Nephron progenitor cell (in vitro differentiated cells): ENCODE results near the gene LRRC7.

ENCODE experiments used
- DNase-seq: peaks from one replicate; pipeline ENCODE4 v3.0.0; 2021
- H3K27ac Mint-ChIP-seq: 2 replicates; pipeline ENCODE4 v1.8.0; 2021; ENCODE audit warnings: mild to moderate bottlenecking, moderate library complexity, mixed read lengths
- H3K27me3 Mint-ChIP-seq: 2 replicates; pipeline ENCODE4 v1.8.0; 2021; ENCODE audit warnings: mild to moderate bottlenecking, low read depth, mixed read lengths; ENCODE audit not compliant: poor library complexity
- H3K36me3 Mint-ChIP-seq: 2 replicates; pipeline ENCODE4 v1.8.0; 2021; ENCODE audit warnings: low read depth, mixed read lengths
- H3K4me1 Mint-ChIP-seq: 2 replicates; pipeline ENCODE4 v1.8.0; 2021; ENCODE audit warnings: mixed read lengths
- H3K4me3 Mint-ChIP-seq: 2 replicates; pipeline ENCODE4 v1.8.0; 2021; ENCODE audit warnings: mild to moderate bottlenecking, moderate library complexity, mixed read lengths
- H3K9me3 Mint-ChIP-seq: 2 replicates; pipeline ENCODE4 v1.8.0; 2021; ENCODE audit warnings: mild to moderate bottlenecking, moderate library complexity, mixed read lengths
- TF ChIP-seq, protein P1 (sequence below): fragments of 200-600 bp; sonication (generic); IDR thresholded peaks from 2 replicates; pipeline ENCODE4 v1.5.0; 2021; ENCODE audit warnings: antibody characterized with exemption

LRRC7 gene

DNA sequence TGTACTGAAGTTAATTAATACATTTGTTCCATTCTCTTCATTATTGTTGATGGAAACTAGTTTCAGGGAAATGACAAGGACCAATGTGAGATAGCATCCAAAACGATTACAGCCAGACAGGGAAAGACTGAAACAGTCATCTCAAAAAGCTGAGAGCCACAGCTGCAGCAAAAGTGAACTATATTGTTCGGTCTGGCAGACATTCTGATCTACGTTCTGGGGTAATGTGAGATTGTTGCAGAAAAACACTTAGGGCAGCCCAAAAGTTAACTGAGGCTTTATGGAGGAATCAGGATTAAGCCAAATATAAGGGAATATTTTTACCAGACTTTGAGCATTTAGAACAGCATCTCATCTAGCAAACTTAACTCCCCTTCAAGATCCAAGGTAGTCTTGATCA lies 524.8 kb downstream of the LRRC7 start:
- no peaks in the 10 kb centered on the region for H3K4me1 Mint-ChIP-seq
- no peaks in the 10 kb centered on the region for H3K36me3 Mint-ChIP-seq
- no peak overlapping the region for H3K4me3 Mint-ChIP-seq
- no peak overlapping the region for H3K27ac Mint-ChIP-seq
- DNase-seq, result no peak
- H3K9me3 Mint-ChIP-seq, result no peaks in the 10 kb centered on the region
- H3K27me3 Mint-ChIP-seq, result no peaks in the 10 kb centered on the region
- TF ChIP-seq, protein P1, sequence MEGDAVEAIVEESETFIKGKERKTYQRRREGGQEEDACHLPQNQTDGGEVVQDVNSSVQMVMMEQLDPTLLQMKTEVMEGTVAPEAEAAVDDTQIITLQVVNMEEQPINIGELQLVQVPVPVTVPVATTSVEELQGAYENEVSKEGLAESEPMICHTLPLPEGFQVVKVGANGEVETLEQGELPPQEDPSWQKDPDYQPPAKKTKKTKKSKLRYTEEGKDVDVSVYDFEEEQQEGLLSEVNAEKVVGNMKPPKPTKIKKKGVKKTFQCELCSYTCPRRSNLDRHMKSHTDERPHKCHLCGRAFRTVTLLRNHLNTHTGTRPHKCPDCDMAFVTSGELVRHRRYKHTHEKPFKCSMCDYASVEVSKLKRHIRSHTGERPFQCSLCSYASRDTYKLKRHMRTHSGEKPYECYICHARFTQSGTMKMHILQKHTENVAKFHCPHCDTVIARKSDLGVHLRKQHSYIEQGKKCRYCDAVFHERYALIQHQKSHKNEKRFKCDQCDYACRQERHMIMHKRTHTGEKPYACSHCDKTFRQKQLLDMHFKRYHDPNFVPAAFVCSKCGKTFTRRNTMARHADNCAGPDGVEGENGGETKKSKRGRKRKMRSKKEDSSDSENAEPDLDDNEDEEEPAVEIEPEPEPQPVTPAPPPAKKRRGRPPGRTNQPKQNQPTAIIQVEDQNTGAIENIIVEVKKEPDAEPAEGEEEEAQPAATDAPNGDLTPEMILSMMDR, result no peak

DNA sequence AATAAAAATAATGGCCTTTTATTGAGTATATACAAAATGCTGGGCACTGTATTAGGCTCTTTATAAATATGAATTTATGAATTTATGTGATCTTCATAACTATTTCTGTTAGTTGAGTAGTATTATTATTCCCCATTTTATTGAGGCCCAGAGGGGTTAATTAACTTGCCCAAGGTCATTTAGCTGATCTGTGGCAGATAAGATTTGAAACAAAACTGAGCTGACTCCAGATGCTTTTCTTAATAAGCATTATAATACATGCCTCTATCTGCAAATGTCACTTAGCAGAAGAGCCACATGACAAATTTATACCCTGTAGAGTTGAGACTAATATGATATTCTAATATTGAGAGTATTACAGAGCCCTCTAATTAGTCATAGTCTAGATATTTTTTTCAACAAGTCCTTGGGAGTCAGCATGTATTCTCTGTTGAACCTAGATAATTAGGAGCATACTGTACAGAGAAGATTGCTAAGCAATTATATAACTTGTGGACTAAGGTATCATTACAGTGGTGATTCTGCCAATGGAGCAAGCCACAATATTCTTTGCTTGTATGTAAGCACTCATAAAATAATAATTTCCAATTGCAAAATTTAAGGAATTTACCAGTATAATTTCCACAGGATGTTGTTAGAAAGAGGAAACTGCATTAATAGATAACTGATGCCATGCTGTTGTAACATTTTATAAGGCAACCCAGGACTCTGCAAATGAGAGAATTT lies 525.7 kb downstream of the LRRC7 start:
- Mint-ChIP-seq H3K27me3 (no peaks in the 10 kb centered on the region), H3K27ac (no peak overlapping the region), H3K4me1 (no peaks in the 10 kb centered on the region), H3K36me3 (no peaks in the 10 kb centered on the region), H3K4me3 (no peak overlapping the region), H3K9me3 (no peaks in the 10 kb centered on the region)
- TF ChIP-seq, protein P1, result no peak
- DNase-seq, result no peak

DNA sequence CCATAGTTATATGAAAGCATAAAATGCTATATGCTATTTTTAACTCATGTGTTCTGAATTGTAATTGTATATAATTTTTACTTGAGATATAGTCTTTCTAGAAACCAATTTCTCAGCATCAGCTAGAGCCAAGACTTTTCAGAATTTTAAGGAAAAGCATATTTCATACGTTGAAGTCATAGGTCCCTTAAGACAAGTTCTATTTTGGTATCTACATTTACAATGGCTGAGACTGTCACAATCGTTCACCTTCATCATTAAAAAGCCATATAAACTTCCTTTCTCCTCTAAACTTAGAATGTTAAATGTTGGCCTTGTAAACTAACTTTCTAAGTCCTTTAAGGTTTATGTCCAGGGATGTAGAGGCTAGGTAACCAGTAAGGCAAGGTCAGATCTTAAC lies 533.5 kb downstream of the LRRC7 start:
- H3K4me1 Mint-ChIP-seq, result no peaks in the 10 kb centered on the region
- no peaks in the 10 kb centered on the region for H3K36me3 Mint-ChIP-seq
- no peaks in the 10 kb centered on the region for H3K27me3 Mint-ChIP-seq
- TF ChIP-seq, protein P1, result no peak
- no peak overlapping the region for H3K27ac Mint-ChIP-seq
- no peak overlapping the region for H3K4me3 Mint-ChIP-seq
- no peaks in the 10 kb centered on the region for H3K9me3 Mint-ChIP-seq
- DNase-seq, result no peak

DNA sequence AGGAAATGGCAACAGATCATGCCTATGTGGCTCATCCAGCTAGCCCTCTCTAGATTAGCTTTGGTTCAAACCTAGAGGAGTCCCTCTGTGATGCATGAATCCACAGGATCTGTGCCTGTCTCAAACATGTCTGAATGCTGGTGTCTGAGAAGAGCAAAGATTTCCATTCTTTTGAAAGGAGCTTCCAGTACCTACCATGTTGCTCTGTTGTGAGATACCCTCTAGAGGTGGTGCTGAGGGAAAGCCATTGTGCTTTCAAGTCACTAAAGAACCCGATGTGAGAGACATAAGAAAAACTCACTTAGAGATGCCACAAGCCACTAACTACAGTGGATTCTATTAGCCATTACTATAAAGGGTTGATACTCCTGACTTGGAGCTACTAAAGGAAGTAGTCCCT lies 534.1 kb downstream of the LRRC7 start:
- no peaks in the 10 kb centered on the region for H3K9me3 Mint-ChIP-seq
- H3K36me3 Mint-ChIP-seq, result no peaks in the 10 kb centered on the region
- no peak for DNase-seq
- TF ChIP-seq, protein P1, result no peak
- no peak overlapping the region for H3K27ac Mint-ChIP-seq
- H3K27me3 Mint-ChIP-seq, result no peaks in the 10 kb centered on the region
- H3K4me3 Mint-ChIP-seq, result no peak overlapping the region
- no peaks in the 10 kb centered on the region for H3K4me1 Mint-ChIP-seq

DNA sequence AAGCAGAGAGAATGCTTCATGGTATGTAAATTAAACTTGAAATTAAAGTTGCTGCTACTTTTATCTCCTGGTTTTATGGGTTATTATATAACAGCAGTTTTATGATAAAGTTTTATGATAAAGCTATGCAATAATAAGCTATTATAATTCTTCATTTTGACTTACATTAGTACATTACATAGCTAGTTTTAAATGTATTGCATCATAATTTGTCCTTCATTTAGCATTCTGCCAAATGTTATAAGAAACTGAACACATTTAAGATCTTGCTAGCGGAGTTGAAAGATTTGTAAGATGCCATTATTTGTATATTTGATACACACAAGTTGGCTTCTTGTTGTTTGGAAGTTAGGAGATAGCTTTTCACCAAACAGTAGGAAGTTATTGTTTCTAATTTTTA lies 536.0 kb downstream of the LRRC7 start:
- no peak for DNase-seq
- H3K4me3 Mint-ChIP-seq, result no peak overlapping the region
- TF ChIP-seq, protein P1, result no peak
- no peak overlapping the region for H3K27ac Mint-ChIP-seq
- H3K9me3 Mint-ChIP-seq, result no peaks in the 10 kb centered on the region
- no peaks in the 10 kb centered on the region for H3K4me1 Mint-ChIP-seq
- no peaks in the 10 kb centered on the region for H3K27me3 Mint-ChIP-seq
- no peaks in the 10 kb centered on the region for H3K36me3 Mint-ChIP-seq

DNA sequence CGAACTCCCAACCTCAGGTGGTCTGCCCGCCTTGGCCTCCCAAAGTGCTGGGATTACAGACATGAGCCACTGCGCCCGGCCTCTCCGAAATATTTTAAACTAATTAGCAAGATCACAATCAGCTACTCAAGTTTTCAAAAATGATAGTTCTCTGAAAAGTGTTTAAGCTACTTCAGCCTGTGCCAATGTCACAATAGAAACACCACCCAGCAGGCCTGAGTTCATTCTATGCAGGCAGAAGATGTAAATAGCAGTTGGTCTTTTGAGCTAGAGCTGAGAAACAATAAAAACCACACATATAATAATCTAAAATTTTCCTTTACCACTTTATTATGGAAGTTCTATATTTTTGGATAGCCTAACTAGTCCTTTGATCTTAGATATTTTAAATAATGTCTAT lies 541.5 kb downstream of the LRRC7 start:
- no peak for DNase-seq
- Mint-ChIP-seq H3K9me3 (no peaks in the 10 kb centered on the region), H3K27me3 (peaks cover 3% of the 10 kb centered on the region), H3K4me3 (no peak overlapping the region), H3K27ac (no peak overlapping the region), H3K4me1 (no peaks in the 10 kb centered on the region), H3K36me3 (no peaks in the 10 kb centered on the region)
- TF ChIP-seq, protein P1, result no peak
